Stimulated activated effector memory CD8-positive, alpha-beta T cell treated with anti-CD3 and anti-CD28 coated beads, Interleukin-12 subunit alpha, Interleukin-12 subunit beta, amount 100 ng/mL, for 72 hours (primary cell): ENCODE measurements around the gene PIEZO2.

Source experiments
- ATAC-seq: fragments of 150-1000 bp; cut with Tn5 transposase; 2 replicates; pipeline ENCODE4 v1.10.0; 2021
- DNase-seq, 2 donors: peaks; one replicate each; pipeline ENCODE4 v3.0.0; 2021 to 2022; ENCODE audit warnings: low spot score in 2 of 2
- H3K27ac Mint-ChIP-seq: one replicate; pipeline ENCODE4 v1.8.0; 2022; ENCODE audit warnings: mild to moderate bottlenecking, mixed read lengths
- H3K36me3 Mint-ChIP-seq: one replicate; pipeline ENCODE4 v1.8.0; 2022; ENCODE audit warnings: mild to moderate bottlenecking, mixed read lengths
- H3K4me1 Mint-ChIP-seq: one replicate; pipeline ENCODE4 v1.8.0; 2022; ENCODE audit warnings: mixed read lengths
- H3K4me3 Mint-ChIP-seq: one replicate; pipeline ENCODE4 v1.8.0; 2022; ENCODE audit warnings: mild to moderate bottlenecking, mixed read lengths
- H3K9me3 Mint-ChIP-seq: one replicate; pipeline ENCODE4 v1.8.0; 2022; ENCODE audit warnings: mixed read lengths

The PIEZO2 gene

GRCh38 chr18:10820681-10821080 is 328.7 kb downstream of the PIEZO2 start:
- DNase-seq: no peak
- Mint-ChIP-seq H3K27ac (no peak overlapping the region), H3K36me3 (no peaks in the 10 kb centered on the region), H3K9me3 (peaks cover 7% of the 10 kb centered on the region), H3K4me3 (no peak overlapping the region), H3K4me1 (no peaks in the 10 kb centered on the region)
- ATAC-seq: no peak

DNA sequence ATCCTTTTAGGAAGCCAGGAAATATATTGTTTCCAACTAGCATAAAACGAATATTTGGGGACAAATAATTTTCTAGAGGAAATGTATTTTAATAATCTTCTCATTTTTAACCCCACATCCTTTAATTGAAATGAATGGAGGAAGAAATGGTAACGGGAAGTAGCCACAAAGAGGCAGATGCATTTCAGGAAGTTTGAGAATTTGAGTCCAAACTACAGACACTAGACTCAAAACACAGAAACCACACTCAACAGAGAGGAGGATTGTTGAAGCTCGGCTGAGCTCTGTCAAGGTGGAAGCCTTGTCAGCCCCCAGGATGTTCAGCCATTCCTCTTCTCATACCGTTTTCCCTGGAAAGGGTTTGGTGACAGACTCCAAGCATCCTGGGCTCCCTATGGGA is 335.0 kb downstream of the PIEZO2 start:
- no peaks in the 10 kb centered on the region for H3K36me3 Mint-ChIP-seq
- no peak for DNase-seq
- H3K27ac Mint-ChIP-seq: no peak overlapping the region
- no peak for ATAC-seq
- H3K9me3 Mint-ChIP-seq: no peaks in the 10 kb centered on the region
- H3K4me3 Mint-ChIP-seq: no peak overlapping the region
- H3K4me1 Mint-ChIP-seq: no peaks in the 10 kb centered on the region

- ATAC-seq (no peak), DNase-seq (no peak)
- Mint-ChIP-seq H3K4me1 (no peaks in the 10 kb centered on the region), H3K4me3 (no peak overlapping the region), H3K27ac (no peak overlapping the region), H3K36me3 (no peaks in the 10 kb centered on the region), H3K9me3 (no peaks in the 10 kb centered on the region)
These were observed 343.7 kb downstream of the PIEZO2 start for GRCh38 chr18:10805587-10806118.

GRCh38 chr18:10804126-10804525 is 345.2 kb downstream of the PIEZO2 start:
- no peak for ATAC-seq
- H3K36me3 Mint-ChIP-seq: no peaks in the 10 kb centered on the region
- no peak for DNase-seq
- H3K4me1 Mint-ChIP-seq: no peaks in the 10 kb centered on the region
- no peak overlapping the region for H3K27ac Mint-ChIP-seq
- H3K4me3 Mint-ChIP-seq: no peak overlapping the region
- no peaks in the 10 kb centered on the region for H3K9me3 Mint-ChIP-seq

DNA sequence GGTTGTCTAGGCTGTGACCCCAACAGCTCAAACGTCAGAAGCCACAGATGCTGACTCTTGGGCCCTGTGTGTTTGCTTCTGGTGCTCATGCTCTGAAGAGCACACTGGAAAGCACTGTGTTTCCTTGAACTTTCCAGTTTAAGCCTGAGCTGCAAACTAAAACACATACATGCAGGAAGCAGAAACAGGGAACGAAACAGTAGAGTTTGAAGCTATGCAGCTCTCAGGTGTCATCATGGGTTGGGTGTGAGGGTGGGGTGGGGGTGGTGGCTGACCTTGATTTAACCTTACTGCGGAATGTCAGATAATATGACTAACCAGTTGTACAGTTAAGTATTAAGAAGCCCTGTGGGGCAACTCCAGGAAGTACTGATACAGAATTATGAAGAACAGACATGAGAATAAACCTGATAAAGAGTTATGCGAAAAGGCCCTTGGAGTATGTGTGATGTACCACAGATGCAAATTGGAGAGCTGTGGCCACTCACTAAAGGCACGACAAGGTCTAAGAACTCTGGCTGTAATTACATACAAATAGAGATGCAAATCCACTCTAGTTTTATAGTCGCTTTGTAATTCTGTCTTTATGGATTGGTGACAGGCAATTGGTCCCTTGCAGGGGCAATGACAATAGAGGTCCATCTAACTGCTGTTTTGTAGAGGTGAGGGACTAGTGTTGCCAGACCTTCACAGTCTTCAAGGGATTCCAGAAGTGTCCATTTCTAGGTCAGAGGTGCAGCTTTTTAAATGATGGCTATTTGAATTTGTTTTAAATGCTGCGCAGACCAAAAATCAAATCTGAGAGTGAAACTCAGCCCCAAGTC is 350.4 kb downstream of the PIEZO2 start:
- ATAC-seq (no peak), DNase-seq (no peak)
- Mint-ChIP-seq H3K4me1 (no peaks in the 10 kb centered on the region), H3K27ac (no peak overlapping the region), H3K4me3 (no peak overlapping the region), H3K36me3 (no peaks in the 10 kb centered on the region), H3K9me3 (no peaks in the 10 kb centered on the region)

- H3K4me1 Mint-ChIP-seq: no peaks in the 10 kb centered on the region
- ATAC-seq (no peak), DNase-seq (no peak)
- H3K27ac Mint-ChIP-seq: no peak overlapping the region
- no peaks in the 10 kb centered on the region for H3K9me3 Mint-ChIP-seq
- no peaks in the 10 kb centered on the region for H3K36me3 Mint-ChIP-seq
- no peak overlapping the region for H3K4me3 Mint-ChIP-seq
These were observed 351.5 kb downstream of the PIEZO2 start for GRCh38 chr18:10797896-10798295.

DNA sequence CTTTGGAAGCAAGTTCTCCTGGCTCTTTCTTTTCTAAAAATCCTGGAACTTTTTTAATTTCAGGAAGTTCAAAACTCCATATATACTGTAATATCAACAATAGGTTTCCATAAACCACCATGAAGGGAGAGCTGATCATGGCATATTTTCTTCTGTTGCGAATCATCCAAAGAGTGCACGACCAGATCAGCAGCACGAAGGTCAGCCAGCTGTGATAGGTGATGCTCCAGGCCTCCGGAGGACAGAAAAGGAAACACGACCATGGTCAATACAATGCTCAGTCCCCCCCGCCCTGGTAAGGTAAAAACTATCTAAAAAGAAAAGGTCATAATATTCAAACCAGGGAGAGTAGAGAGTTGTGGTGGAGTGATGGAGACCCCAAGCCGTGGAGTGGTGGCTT is 354.6 kb downstream of the PIEZO2 start:
- no peaks in the 10 kb centered on the region for H3K4me1 Mint-ChIP-seq
- H3K4me3 Mint-ChIP-seq: no peak overlapping the region
- H3K27ac Mint-ChIP-seq: no peak overlapping the region
- H3K9me3 Mint-ChIP-seq: no peaks in the 10 kb centered on the region
- no peaks in the 10 kb centered on the region for H3K36me3 Mint-ChIP-seq
- DNase-seq (no peak), ATAC-seq (no peak)

GRCh38 chr18:10793730-10794370 is 355.5 kb downstream of the PIEZO2 start:
- no peak overlapping the region for H3K27ac Mint-ChIP-seq
- no peaks in the 10 kb centered on the region for H3K9me3 Mint-ChIP-seq
- ATAC-seq (no peak), DNase-seq (no peak)
- H3K36me3 Mint-ChIP-seq: no peaks in the 10 kb centered on the region
- no peak overlapping the region for H3K4me3 Mint-ChIP-seq
- H3K4me1 Mint-ChIP-seq: no peaks in the 10 kb centered on the region

DNA sequence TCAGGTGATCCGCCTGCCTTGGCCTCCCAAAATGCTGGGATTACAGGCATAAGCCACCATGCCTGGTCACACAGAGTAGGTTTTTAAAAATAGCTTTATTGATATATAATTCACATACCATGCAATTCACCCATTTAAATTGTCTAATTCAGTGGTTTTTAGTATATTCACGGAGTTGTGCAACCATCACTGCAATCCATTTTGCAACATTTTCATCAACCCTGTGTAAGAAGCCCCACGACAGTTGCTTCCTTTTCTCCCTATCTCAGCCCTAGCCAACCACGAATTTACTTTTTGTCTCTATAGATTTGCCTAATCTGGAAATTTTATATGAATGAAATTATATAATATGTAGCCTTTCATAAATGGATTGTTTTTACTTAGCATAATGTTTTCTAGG is 357.2 kb downstream of the PIEZO2 start:
- ATAC-seq: no peak
- H3K4me3 Mint-ChIP-seq: no peak overlapping the region
- no peak overlapping the region for H3K27ac Mint-ChIP-seq
- no peaks in the 10 kb centered on the region for H3K9me3 Mint-ChIP-seq
- no peak for DNase-seq
- H3K36me3 Mint-ChIP-seq: no peaks in the 10 kb centered on the region
- no peaks in the 10 kb centered on the region for H3K4me1 Mint-ChIP-seq

- DNase-seq (no peak), ATAC-seq (no peak)
- Mint-ChIP-seq H3K4me3 (no peak overlapping the region), H3K36me3 (no peaks in the 10 kb centered on the region), H3K27ac (no peak overlapping the region), H3K9me3 (no peaks in the 10 kb centered on the region), H3K4me1 (no peaks in the 10 kb centered on the region)
These were observed 358.1 kb downstream of the PIEZO2 start for GRCh38 chr18:10791169-10791831.

DNA sequence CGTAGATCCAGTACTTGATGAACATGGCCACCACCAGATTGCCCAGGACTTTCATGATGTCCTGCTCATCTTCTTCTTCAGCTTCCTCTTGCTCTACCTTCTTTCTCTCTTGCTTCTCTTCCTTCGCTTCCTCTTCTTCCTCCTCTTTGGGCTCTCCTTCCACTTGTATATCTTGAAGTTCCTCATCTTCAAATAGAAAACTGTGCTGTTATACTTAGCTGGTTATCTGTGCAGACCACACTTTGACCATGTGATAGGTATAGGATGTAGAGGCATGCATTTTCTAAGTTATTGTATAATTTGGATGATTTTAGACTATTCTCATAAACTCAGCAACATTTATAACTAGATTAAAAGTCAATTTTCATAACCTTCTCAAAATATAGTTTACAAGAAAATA is 360.2 kb downstream of the PIEZO2 start:
- no peak overlapping the region for H3K27ac Mint-ChIP-seq
- H3K36me3 Mint-ChIP-seq: no peaks in the 10 kb centered on the region
- no peak for DNase-seq
- H3K9me3 Mint-ChIP-seq: no peaks in the 10 kb centered on the region
- no peak for ATAC-seq
- H3K4me3 Mint-ChIP-seq: no peak overlapping the region
- H3K4me1 Mint-ChIP-seq: no peaks in the 10 kb centered on the region

GRCh38 chr18:10787293-10787901 is 362.0 kb downstream of the PIEZO2 start:
- no peaks in the 10 kb centered on the region for H3K36me3 Mint-ChIP-seq
- ATAC-seq: peak; percentile 88
- H3K9me3 Mint-ChIP-seq: no peaks in the 10 kb centered on the region
- H3K27ac Mint-ChIP-seq: no peak overlapping the region
- no peak overlapping the region for H3K4me3 Mint-ChIP-seq
- DNase-seq: peak; percentile 66 to 87
- no peaks in the 10 kb centered on the region for H3K4me1 Mint-ChIP-seq

- Mint-ChIP-seq H3K27ac (no peak overlapping the region), H3K4me3 (no peak overlapping the region)
These were observed 363.6 kb downstream of the PIEZO2 start for GRCh38 chr18:10785798-10786197.

GRCh38 chr18:10784596-10785202 is 364.7 kb downstream of the PIEZO2 start:
- Mint-ChIP-seq H3K4me1 (no peaks in the 10 kb centered on the region), H3K27ac (no peak overlapping the region), H3K4me3 (no peak overlapping the region), H3K36me3 (no peaks in the 10 kb centered on the region), H3K9me3 (no peaks in the 10 kb centered on the region)
- DNase-seq: no peak
- ATAC-seq: no peak

More at GRCh38 chr18:10785798-10786197, 363.6 kb downstream of the PIEZO2 start:
- DNase-seq: no peak
- no peaks in the 10 kb centered on the region for H3K36me3 Mint-ChIP-seq
- no peak for ATAC-seq
- H3K4me1 Mint-ChIP-seq: no peaks in the 10 kb centered on the region
- H3K9me3 Mint-ChIP-seq: no peaks in the 10 kb centered on the region

DNA sequence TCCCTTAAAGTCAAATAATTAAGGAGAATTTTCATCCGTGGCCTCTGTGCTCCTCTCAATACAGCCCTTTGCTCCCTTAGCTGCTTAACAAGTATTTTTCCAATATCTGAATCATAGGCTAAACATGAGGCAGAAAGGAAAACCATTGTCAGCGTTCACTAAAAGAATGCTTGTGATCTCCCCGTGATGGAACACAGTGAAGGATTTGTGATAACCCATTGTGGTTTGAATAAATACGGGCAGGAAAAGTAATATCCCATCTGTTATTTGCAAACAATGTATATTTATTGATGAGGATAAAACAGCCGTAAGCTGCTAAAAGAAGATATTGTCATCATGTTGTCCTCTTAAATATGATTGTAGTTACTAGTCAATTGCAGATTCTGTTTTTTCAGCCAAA is 365.4 kb downstream of the PIEZO2 start:
- H3K27ac Mint-ChIP-seq: no peak overlapping the region
- H3K4me1 Mint-ChIP-seq: no peaks in the 10 kb centered on the region
- no peak for ATAC-seq
- no peaks in the 10 kb centered on the region for H3K9me3 Mint-ChIP-seq
- H3K36me3 Mint-ChIP-seq: no peaks in the 10 kb centered on the region
- no peak overlapping the region for H3K4me3 Mint-ChIP-seq
- DNase-seq: no peak
